ENCODE results near the gene PACSIN3. TPM values are rescaled to one million over a fixed set of nuclear protein-coding genes. Genes with fewer than 3 reads are reported as not detected.

PACSIN3 gene
- total RNA-seq, 1 donor from 2014 or later, result 1.5 TPM

- no peaks in the 10 kb centered on the region for H3K9me3 Mint-ChIP-seq
- H3K36me3 Mint-ChIP-seq (ENCODE audit: low read depth), result peaks cover 37% of the 10 kb centered on the region
- H3K27ac Mint-ChIP-seq, result no peak overlapping the region
- H3K4me3 Mint-ChIP-seq, result no peak overlapping the region
- H3K4me1 Mint-ChIP-seq, result no peaks in the 10 kb centered on the region
- CTCF ChIA-PET, result interaction anchor here (0.6 to 1.3 kb wide), 4 partner anchors 41 to 279 kb away, joined by 3 to 4 read pairs (median 3); no protein-coding TSS in a partner anchor
- POLR2A ChIA-PET, result no interaction called here
- TF ChIP-seq, protein P1, sequence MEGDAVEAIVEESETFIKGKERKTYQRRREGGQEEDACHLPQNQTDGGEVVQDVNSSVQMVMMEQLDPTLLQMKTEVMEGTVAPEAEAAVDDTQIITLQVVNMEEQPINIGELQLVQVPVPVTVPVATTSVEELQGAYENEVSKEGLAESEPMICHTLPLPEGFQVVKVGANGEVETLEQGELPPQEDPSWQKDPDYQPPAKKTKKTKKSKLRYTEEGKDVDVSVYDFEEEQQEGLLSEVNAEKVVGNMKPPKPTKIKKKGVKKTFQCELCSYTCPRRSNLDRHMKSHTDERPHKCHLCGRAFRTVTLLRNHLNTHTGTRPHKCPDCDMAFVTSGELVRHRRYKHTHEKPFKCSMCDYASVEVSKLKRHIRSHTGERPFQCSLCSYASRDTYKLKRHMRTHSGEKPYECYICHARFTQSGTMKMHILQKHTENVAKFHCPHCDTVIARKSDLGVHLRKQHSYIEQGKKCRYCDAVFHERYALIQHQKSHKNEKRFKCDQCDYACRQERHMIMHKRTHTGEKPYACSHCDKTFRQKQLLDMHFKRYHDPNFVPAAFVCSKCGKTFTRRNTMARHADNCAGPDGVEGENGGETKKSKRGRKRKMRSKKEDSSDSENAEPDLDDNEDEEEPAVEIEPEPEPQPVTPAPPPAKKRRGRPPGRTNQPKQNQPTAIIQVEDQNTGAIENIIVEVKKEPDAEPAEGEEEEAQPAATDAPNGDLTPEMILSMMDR (IDR thresholded peaks at IDR 0.05), result no peak
- no peaks in the 10 kb centered on the region for H3K27me3 Mint-ChIP-seq
- intact Hi-C loops (cut with micrococcal nuclease), result loop anchor here (1.0 to 5.0 kb wide), 4 partner anchors 16 to 773 kb away; partner anchors contain the start of gene ARFGAP2
- no peak for DNase-seq
- no peak for ATAC-seq (ENCODE audit: low read depth)
Measured at GRCh38 chr11:47160753-47161133, 25.5 kb downstream of the PACSIN3 start.

- POLR2A ChIA-PET, result no interaction called here
- CTCF ChIA-PET, result no interaction called here
- TF ChIP-seq, protein P1 (IDR thresholded peaks at IDR 0.05), result no peak
- ATAC-seq (ENCODE audit: low read depth) (no peak), DNase-seq (no peak)
- Mint-ChIP-seq H3K36me3 (ENCODE audit: low read depth) (peaks cover 15% of the 10 kb centered on the region), H3K27ac (no peak overlapping the region), H3K27me3 (no peaks in the 10 kb centered on the region), H3K9me3 (no peaks in the 10 kb centered on the region), H3K4me3 (no peak overlapping the region), H3K4me1 (peaks cover 19% of the 10 kb centered on the region)
- intact Hi-C loops (cut with micrococcal nuclease), result no loop called here
Measured at GRCh38 chr11:47158242-47158641, 28.0 kb downstream of the PACSIN3 start.

DNA sequence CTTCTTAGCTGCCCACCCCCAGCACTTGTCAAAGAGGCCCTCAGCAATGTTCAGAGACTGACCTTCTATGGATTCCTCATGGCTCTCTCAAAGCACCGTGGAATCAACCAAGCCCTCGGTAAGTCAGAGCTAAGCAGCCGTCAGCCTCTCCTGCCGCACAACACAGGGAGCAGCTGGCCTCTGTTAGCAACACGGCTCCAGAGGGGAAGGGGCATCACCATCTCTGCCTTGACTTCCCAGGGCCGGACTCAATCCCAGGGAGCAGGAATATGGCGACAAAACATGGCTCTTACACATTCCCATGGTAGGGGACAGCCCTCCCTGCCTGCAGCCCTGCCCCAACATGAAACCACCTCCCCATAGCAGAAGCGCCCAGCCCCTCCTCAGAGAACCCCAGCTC, 28.4 kb downstream of the PACSIN3 start:
- ChIA-PET CTCF (no interaction called here), POLR2A (no interaction called here)
- DNase-seq (no peak), ATAC-seq (ENCODE audit: low read depth) (no peak)
- Mint-ChIP-seq H3K9me3 (no peaks in the 10 kb centered on the region), H3K4me1 (peaks cover 24% of the 10 kb centered on the region), H3K36me3 (ENCODE audit: low read depth) (peaks cover 14% of the 10 kb centered on the region), H3K4me3 (no peak overlapping the region), H3K27me3 (no peaks in the 10 kb centered on the region), H3K27ac (no peak overlapping the region)
- intact Hi-C loops (cut with micrococcal nuclease), result no loop called here
- TF ChIP-seq, protein P1 (IDR thresholded peaks at IDR 0.05), result no peak

DNA sequence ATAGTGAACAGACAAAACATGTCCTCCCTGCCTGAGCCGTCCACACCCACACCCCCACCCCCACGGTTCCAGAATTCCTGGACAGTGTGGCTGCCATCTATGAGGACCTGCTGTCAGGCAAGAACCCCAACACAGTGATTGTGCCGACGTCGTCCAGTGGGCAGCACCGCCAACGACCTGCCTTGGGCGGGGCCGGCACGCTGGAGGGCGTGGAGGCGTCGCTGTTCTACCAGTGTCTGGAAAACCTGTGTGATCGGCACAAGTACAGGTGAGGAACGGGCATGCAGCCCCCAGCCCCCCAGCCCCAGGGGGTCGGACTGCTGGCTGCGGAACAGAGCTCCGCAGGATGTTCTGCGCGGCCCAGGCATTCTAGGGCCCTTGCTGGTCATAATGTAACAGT, 29.3 kb downstream of the PACSIN3 start:
- Mint-ChIP-seq H3K27me3 (no peaks in the 10 kb centered on the region), H3K4me3 (no peak overlapping the region), H3K9me3 (no peaks in the 10 kb centered on the region), H3K36me3 (ENCODE audit: low read depth) (peaks cover 9% of the 10 kb centered on the region), H3K27ac (no peak overlapping the region), H3K4me1 (peaks cover 31% of the 10 kb centered on the region)
- ATAC-seq (ENCODE audit: low read depth) (no peak), DNase-seq (no peak)
- TF ChIP-seq, protein P1 (IDR thresholded peaks at IDR 0.05), result no peak
- intact Hi-C loops (cut with micrococcal nuclease), result no loop called here
- POLR2A ChIA-PET, result no interaction called here
- CTCF ChIA-PET, result no interaction called here

DNA sequence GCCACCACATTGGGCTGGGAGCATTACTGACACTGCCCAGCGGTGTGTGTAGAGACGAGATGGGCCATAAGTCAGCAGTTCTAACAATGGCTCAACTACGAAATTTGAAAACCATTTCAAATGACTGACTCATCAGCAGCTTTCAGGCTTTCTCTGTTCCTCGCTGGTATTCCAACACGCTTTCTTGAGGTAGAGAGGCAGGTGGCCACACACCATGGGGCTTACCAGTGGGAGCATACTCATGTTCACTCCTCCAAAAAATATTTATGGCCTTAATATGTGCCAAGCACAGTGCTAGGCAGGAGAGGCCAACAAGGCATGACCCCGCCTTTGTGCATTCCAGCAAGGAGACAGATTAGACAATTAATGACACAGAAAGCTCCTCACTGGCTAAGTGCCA, 29.9 kb downstream of the PACSIN3 start:
- peaks cover 7% of the 10 kb centered on the region for H3K36me3 Mint-ChIP-seq (ENCODE audit: low read depth)
- no peaks in the 10 kb centered on the region for H3K9me3 Mint-ChIP-seq
- no peak overlapping the region for H3K27ac Mint-ChIP-seq
- CTCF ChIA-PET, result no interaction called here
- no peak overlapping the region for H3K4me3 Mint-ChIP-seq
- peaks cover 36% of the 10 kb centered on the region for H3K4me1 Mint-ChIP-seq
- DNase-seq, result no peak
- TF ChIP-seq, protein P1 (IDR thresholded peaks at IDR 0.05), result no peak
- intact Hi-C loops (cut with micrococcal nuclease), result no loop called here
- ATAC-seq (ENCODE audit: low read depth), result no peak
- POLR2A ChIA-PET, result no interaction called here
- H3K27me3 Mint-ChIP-seq, result no peaks in the 10 kb centered on the region
